HUDEP-2 (cell line): ENCODE results near the gene RPS4Y1.
"Not testable (repeated sequence)": the region's sequence is repeated elsewhere in the genome, so short reads cannot be mapped to it uniquely, and the experiment has no call there.

Source experiments
- DNase-seq, 76 experiments: peaks; one replicate each; lab custom pipeline; 2025; ENCODE audit not compliant: unreplicated experiment in 76 of 76; lab: John Stamatoyannopoulos, UW

The RPS4Y1 gene

GRCh38 chrY:2872234-2872633 lies 30.8 kb downstream of the RPS4Y1 start:
- not testable (repeated sequence) for DNase-seq

GRCh38 chrY:2874211-2874610 lies 32.8 kb downstream of the RPS4Y1 start:
- DNase-seq, result no peak

- DNase-seq, result no peak
Observed at GRCh38 chrY:2883561-2883960, 42.2 kb downstream of the RPS4Y1 start.

GRCh38 chrY:2885880-2886279 lies 44.5 kb downstream of the RPS4Y1 start:
- DNase-seq, result no peak

GRCh38 chrY:2887386-2887785 lies 46.0 kb downstream of the RPS4Y1 start:
- no peak for DNase-seq

GRCh38 chrY:2887955-2888354 lies 46.6 kb downstream of the RPS4Y1 start:
- no peak for DNase-seq

- no peak for DNase-seq
Observed at GRCh38 chrY:2893471-2893870, 52.1 kb downstream of the RPS4Y1 start.

- DNase-seq, result no peak
Observed at GRCh38 chrY:2896050-2896449, 54.6 kb downstream of the RPS4Y1 start.

GRCh38 chrY:2907356-2907755 lies 66.0 kb downstream of the RPS4Y1 start:
- DNase-seq, result no peak

GRCh38 chrY:2913066-2913815 lies 71.8 kb downstream of the RPS4Y1 start:
- peak in 44 of 76 experiments; percentile 0 to 47 (median 3) for DNase-seq
